Trophoblast cell (in vitro differentiated cells and primary cell): ENCODE measurements around the gene SLC25A23.

Experiments used
- DNase-seq, 2 donors: peaks; one replicate each; pipeline ENCODE4 v3.0.0-alpha.2; 2016
- H2AFZ ChIP-seq: 2 replicates; pipeline ENCODE4 v1.6.1; 2013; ENCODE audit warnings: low read length, moderate library complexity, mild to moderate bottlenecking; ENCODE audit not compliant: insufficient read depth, poor library complexity
- H2AK5ac ChIP-seq: 2 replicates; pipeline ENCODE4 v1.6.1; 2013; ENCODE audit warnings: mild to moderate bottlenecking, low read length
- H2BK120ac ChIP-seq: 2 replicates; pipeline ENCODE4 v1.6.1; 2013; ENCODE audit warnings: low read length, mild to moderate bottlenecking, moderate library complexity; ENCODE audit not compliant: insufficient read depth, poor library complexity
- H2BK12ac ChIP-seq: 2 replicates; pipeline ENCODE4 v1.6.1; 2013; ENCODE audit warnings: mild to moderate bottlenecking, low read length, moderate library complexity
- H2BK5ac ChIP-seq: 2 replicates; pipeline ENCODE4 v1.6.1; 2013; ENCODE audit warnings: low read length, low read depth, moderate library complexity, mild to moderate bottlenecking; ENCODE audit not compliant: poor library complexity
- H3K14ac ChIP-seq: 2 replicates; pipeline ENCODE4 v1.6.1; 2013; ENCODE audit warnings: mild to moderate bottlenecking, low read length
- H3K18ac ChIP-seq: 2 replicates; pipeline ENCODE4 v1.6.1; 2013; ENCODE audit warnings: mild to moderate bottlenecking, low read length
- H3K23ac ChIP-seq: 2 replicates; pipeline ENCODE4 v1.6.1; 2013; ENCODE audit warnings: low read length
- H3K27ac ChIP-seq: 2 replicates; pipeline ENCODE4 v1.5.1; 2013; ENCODE audit warnings: low read depth, mild to moderate bottlenecking, inconsistent platforms, low read length, moderate library complexity
- H3K27me3 ChIP-seq: 2 replicates; pipeline ENCODE4 v1.6.1; 2013; ENCODE audit warnings: inconsistent platforms, mild to moderate bottlenecking, low read length, moderate library complexity; ENCODE audit not compliant: insufficient read depth
- H3K36me3 ChIP-seq, 2 experiments: 1 replicate in 1 of 2; 2 replicates in 1 of 2; pipeline ENCODE4 v1.6.1; 2013; ENCODE audit warnings: low read length in 2 of 2, mild to moderate bottlenecking in 2 of 2, moderate library complexity in 1 of 2; ENCODE audit not compliant: insufficient read depth in 2 of 2, control insufficient read depth in 1 of 2
- H3K4ac ChIP-seq: 2 replicates; pipeline ENCODE4 v1.6.1; 2013; ENCODE audit warnings: low read depth, mild to moderate bottlenecking, low read length, moderate library complexity
- H3K4me1 ChIP-seq, 2 experiments: 1 replicate in 1 of 2; 2 replicates in 1 of 2; pipeline ENCODE4 v1.6.1; 2013; ENCODE audit warnings: low read length in 2 of 2, mild to moderate bottlenecking in 2 of 2, moderate library complexity in 1 of 2; ENCODE audit not compliant: insufficient read depth in 2 of 2, control insufficient read depth in 1 of 2
- H3K4me2 ChIP-seq: 2 replicates; pipeline ENCODE4 v1.6.1; 2013; ENCODE audit warnings: inconsistent platforms, mild to moderate bottlenecking, low read length, moderate library complexity
- H3K4me3 ChIP-seq: 2 replicates; pipeline ENCODE4 v1.5.1; 2013; ENCODE audit warnings: mild to moderate bottlenecking, low read depth, low read length, inconsistent platforms
- H3K79me1 ChIP-seq: one replicate; pipeline ENCODE4 v1.6.1; 2013; ENCODE audit warnings: low read length
- H3K79me2 ChIP-seq: 2 replicates; pipeline ENCODE4 v1.6.1; 2013; ENCODE audit warnings: low read length, mild to moderate bottlenecking; ENCODE audit not compliant: control insufficient read depth, insufficient read depth, poor library complexity
- H3K9ac ChIP-seq: 2 replicates; pipeline ENCODE4 v1.6.1; 2013; ENCODE audit warnings: mild to moderate bottlenecking, low read length
- H3K9me3 ChIP-seq: 2 replicates; pipeline ENCODE4 v1.6.1; 2013; ENCODE audit warnings: low read depth, mild to moderate bottlenecking, control low read depth, inconsistent platforms, low read length; ENCODE audit not compliant: insufficient read depth
- H4K12ac ChIP-seq: 2 replicates; pipeline ENCODE4 v1.6.1; 2013; ENCODE audit warnings: low read depth, mild to moderate bottlenecking, low read length, moderate library complexity
- H4K8ac ChIP-seq: 2 replicates; pipeline ENCODE4 v1.6.1; 2013; ENCODE audit warnings: low read depth, mild to moderate bottlenecking, low read length, moderate library complexity
- H4K91ac ChIP-seq: one replicate; pipeline ENCODE4 v1.6.1; 2013; ENCODE audit warnings: low read depth, mild to moderate bottlenecking, low read length, moderate library complexity
- WGBS: extraction: QIAGEN DNeasy Blood & Tissue Kit; methylation state at CpG from one replicate; pipeline ENCODE4 v1.1.7; 2013; ENCODE audit warnings: missing lambda C conversion rate; ENCODE audit not compliant: insufficient read length, insufficient coverage; ENCODE audit errors: extremely low coverage; 5-methylcytosine and 5-hydroxymethylcytosine counted together

The SLC25A23 gene

DNA sequence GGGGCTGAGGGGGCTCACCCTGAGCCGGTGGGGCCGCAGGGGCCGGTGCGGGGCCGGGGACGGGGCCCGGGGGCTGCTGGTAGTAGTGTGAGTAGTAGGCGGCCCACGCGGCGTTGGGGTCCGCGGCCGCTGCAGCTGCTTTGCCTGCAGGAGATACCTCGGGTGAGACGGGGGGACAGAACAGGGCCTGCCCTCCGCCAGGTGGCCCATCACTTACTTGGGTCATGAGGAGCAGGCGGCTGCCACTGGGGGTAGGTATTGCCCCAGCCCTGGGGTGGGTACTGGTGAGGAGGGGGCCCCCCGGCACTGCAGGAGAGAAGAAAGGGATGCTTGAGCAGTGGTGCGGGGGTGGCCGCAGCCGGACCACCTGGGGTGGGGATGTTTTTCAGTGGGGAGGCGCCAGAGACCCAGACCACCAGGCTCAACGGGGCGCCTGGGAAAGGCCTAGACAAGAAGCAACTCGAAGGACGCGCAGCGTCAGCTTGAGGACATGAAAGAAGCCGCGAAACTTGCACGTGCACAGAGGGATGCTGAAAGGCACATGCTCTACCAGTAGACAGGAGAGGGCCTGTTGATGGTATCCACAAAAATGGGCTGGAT lies 43.9 kb downstream of the SLC25A23 start:
- Histone ChIP-seq H2BK120ac (no peak overlapping the region), H3K4me3 (no peak overlapping the region), H3K79me1 (no peaks in the 10 kb centered on the region), H4K12ac (no peak overlapping the region), H3K27ac (no peak overlapping the region), H2BK5ac (no peak overlapping the region), H3K9ac (no peak overlapping the region), H3K18ac (no peak overlapping the region), H2BK12ac (no peak overlapping the region), H3K9me3 (peaks cover 1% of the 10 kb centered on the region), H3K36me3 (peaks cover 69 to 73% of the 10 kb centered on the region in 2 experiments), H3K14ac (no peak overlapping the region), H4K91ac (no peak overlapping the region), H3K27me3 (no peaks in the 10 kb centered on the region), H3K23ac (no peak overlapping the region), H2AK5ac (no peak overlapping the region), H3K4ac (no peak overlapping the region), H4K8ac (no peak overlapping the region), H2AFZ (no peak overlapping the region), H3K4me1 (no peaks in the 10 kb centered on the region), H3K4me2 (no peak overlapping the region), H3K79me2 (peaks cover 3% of the 10 kb centered on the region)
- WGBS, result no CpG with 5 or more reads among the region's 32 CpGs
- DNase-seq, result no peak

DNA sequence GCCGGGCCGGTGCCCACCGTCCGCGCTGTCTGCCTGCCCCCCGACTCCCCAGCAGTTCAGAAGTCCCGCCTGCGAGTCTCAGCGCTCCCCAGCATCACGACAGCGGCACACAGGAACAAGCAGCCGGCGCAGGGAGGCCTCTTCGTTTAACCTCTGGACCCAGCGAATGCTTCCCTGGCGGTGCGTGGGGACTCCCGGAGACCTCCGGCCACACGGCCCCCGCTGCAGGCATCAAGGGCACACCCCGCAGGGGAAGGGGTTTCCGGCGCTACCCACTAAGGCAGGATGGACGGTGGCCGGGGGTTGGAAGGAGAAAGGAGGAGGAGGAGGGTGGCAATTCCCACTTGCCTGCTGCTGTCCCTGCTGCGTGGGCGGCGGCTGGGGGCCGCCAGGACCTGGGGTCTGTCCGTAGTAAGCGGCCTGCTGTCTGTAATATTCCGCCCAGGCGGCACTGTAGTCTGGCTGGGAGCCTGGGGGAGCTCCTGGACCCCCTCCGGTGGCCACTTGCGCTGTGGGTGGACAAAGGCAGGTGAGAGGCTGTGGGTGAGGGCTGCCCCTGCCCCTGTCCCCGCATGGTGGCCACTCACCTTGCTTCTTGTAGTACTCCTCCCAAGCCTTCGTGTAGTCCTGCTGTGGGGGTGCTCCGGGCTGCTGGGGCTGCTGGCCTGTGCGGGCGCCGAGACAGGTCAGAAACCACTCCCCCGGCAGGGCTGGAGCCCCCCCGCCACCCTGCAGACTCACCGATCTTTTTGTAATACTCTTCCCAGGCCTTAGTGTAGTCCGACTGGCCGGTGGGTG lies 44.6 kb downstream of the SLC25A23 start:
- Histone ChIP-seq H2BK120ac (no peak overlapping the region), H2AK5ac (no peak overlapping the region), H3K36me3 (peaks cover 62 to 66% of the 10 kb centered on the region in 2 experiments), H2AFZ (no peak overlapping the region), H2BK12ac (no peak overlapping the region), H3K9ac (no peak overlapping the region), H3K4me2 (no peak overlapping the region), H3K79me1 (no peaks in the 10 kb centered on the region), H3K4me1 (no peaks in the 10 kb centered on the region), H3K23ac (no peak overlapping the region), H3K27ac (no peak overlapping the region), H3K27me3 (no peaks in the 10 kb centered on the region), H4K91ac (no peak overlapping the region), H3K18ac (no peak overlapping the region), H3K4me3 (no peak overlapping the region), H4K12ac (no peak overlapping the region), H2BK5ac (no peak overlapping the region), H4K8ac (no peak overlapping the region), H3K4ac (no peak overlapping the region), H3K14ac (no peak overlapping the region), H3K9me3 (peaks cover 1% of the 10 kb centered on the region), H3K79me2 (no peaks in the 10 kb centered on the region)
- whole genome bisulfite sequencing, result no CpG with 5 or more reads among the region's 47 CpGs
- no peak for DNase-seq

DNA sequence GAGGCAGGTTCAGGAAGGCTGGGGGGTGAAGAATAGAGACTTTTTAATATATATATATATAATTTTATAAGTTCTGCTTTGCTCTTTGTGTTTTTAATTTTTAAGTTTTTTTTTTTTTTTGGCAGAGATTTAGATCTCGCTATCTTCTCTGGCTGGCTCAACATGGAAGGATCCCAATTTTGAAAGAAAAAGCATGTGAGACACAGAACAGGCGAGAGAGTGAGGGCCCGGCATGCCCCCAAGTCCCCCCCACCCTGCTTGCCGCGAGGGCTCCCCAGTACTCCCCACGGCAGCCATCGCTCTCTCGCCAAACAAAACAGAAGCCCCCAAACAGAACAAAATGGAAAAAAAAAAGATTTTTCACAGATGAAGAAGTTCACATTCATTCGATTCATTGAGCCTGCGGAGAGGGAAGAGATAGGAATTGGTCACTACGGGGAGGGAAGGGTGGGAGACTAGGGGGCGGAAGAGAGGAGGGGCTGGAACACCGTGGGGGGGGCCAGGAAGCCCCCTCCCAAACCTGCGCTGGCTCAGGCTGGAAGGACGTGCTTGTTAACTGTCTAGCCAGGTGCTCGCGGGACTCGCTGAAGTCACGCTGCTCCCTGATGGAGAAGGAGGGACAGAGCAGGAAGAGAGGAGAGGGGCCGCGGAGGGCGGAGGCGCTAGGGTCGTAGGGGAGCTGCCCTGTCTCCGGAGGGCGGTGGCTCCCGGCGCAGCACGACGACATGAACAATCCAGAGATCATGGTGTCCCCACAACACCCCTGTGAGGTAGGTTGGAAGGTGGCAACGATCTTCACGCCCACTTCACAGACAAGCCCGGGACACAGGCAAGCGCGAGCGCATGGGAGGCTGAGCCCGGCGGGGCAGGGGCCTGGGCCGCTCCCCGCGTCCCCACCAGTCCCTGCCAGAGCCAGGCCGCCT lies 45.6 kb downstream of the SLC25A23 start:
- H4K8ac ChIP-seq, result no peak overlapping the region
- H3K27ac ChIP-seq, result no peak overlapping the region
- peaks cover 52 to 56% of the 10 kb centered on the region in 2 experiments for H3K36me3 ChIP-seq
- no peak overlapping the region for H4K91ac ChIP-seq
- no peak overlapping the region for H3K4me2 ChIP-seq
- no peaks in the 10 kb centered on the region for H3K4me1 ChIP-seq
- no peak overlapping the region for H2AK5ac ChIP-seq
- no peak overlapping the region for H2AFZ ChIP-seq
- H2BK12ac ChIP-seq, result no peak overlapping the region
- no peaks in the 10 kb centered on the region for H3K79me1 ChIP-seq
- H3K27me3 ChIP-seq, result no peaks in the 10 kb centered on the region
- no peaks in the 10 kb centered on the region for H3K79me2 ChIP-seq
- H3K14ac ChIP-seq, result no peak overlapping the region
- H3K18ac ChIP-seq, result no peak overlapping the region
- no peak overlapping the region for H3K4me3 ChIP-seq
- peaks cover 1% of the 10 kb centered on the region for H3K9me3 ChIP-seq
- no peak overlapping the region for H3K4ac ChIP-seq
- no peak overlapping the region for H4K12ac ChIP-seq
- no peak for DNase-seq
- no peak overlapping the region for H2BK120ac ChIP-seq
- no peak overlapping the region for H3K9ac ChIP-seq
- H3K23ac ChIP-seq, result no peak overlapping the region
- WGBS, result no CpG with 5 or more reads among the region's 42 CpGs
- no peak overlapping the region for H2BK5ac ChIP-seq

- H3K79me1 ChIP-seq, result no peaks in the 10 kb centered on the region
- H4K91ac ChIP-seq, result no peak overlapping the region
- no peak overlapping the region for H3K18ac ChIP-seq
- no peak overlapping the region for H2BK5ac ChIP-seq
- H2AK5ac ChIP-seq, result no peak overlapping the region
- H3K9me3 ChIP-seq, result peaks cover 1% of the 10 kb centered on the region
- no peak overlapping the region for H2BK12ac ChIP-seq
- no peak overlapping the region for H3K14ac ChIP-seq
- no CpG with 5 or more reads among the region's 10 CpGs for WGBS
- no peak overlapping the region for H3K9ac ChIP-seq
- no peaks in the 10 kb centered on the region for H3K27me3 ChIP-seq
- H2AFZ ChIP-seq, result no peak overlapping the region
- no peak overlapping the region for H3K4ac ChIP-seq
- H3K27ac ChIP-seq, result no peak overlapping the region
- no peak overlapping the region for H2BK120ac ChIP-seq
- H3K4me2 ChIP-seq, result no peak overlapping the region
- H4K8ac ChIP-seq, result no peak overlapping the region
- no peak overlapping the region for H3K4me3 ChIP-seq
- H3K36me3 ChIP-seq, result peaks cover 45 to 49% of the 10 kb centered on the region in 2 experiments
- no peaks in the 10 kb centered on the region for H3K79me2 ChIP-seq
- H4K12ac ChIP-seq, result no peak overlapping the region
- H3K23ac ChIP-seq, result no peak overlapping the region
- no peak for DNase-seq
- no peaks in the 10 kb centered on the region for H3K4me1 ChIP-seq
These were observed 46.3 kb downstream of the SLC25A23 start for GRCh38 chr19:6413291-6413690.
